Astrocyte of the cerebellum (primary cell): ENCODE data around the gene CCPG1.

ENCODE experiments used
- DNase-seq: peaks from one replicate; pipeline ENCODE4 v3.0.0-alpha.2; 2011; ENCODE audit warnings: low read depth
- H3K4me3 ChIP-seq: 2 replicates; pipeline ENCODE4 v1.5.1; 2011; ENCODE audit warnings: mild to moderate bottlenecking, low read depth, low read length, moderate library complexity
- CTCF ChIP-seq: IDR thresholded peaks from 2 replicates; pipeline ENCODE4 v1.5.1; 2012; ENCODE audit warnings: low read length, low read depth, moderate library complexity, mild to moderate bottlenecking; ENCODE audit errors: missing control alignments
- in situ Hi-C: cut with HindIII; loops from 2 replicates; pipeline ENCODE4 v1.10.0; 2017; ENCODE audit warnings: low sequenced_read_pairs

The CCPG1 gene

DNA sequence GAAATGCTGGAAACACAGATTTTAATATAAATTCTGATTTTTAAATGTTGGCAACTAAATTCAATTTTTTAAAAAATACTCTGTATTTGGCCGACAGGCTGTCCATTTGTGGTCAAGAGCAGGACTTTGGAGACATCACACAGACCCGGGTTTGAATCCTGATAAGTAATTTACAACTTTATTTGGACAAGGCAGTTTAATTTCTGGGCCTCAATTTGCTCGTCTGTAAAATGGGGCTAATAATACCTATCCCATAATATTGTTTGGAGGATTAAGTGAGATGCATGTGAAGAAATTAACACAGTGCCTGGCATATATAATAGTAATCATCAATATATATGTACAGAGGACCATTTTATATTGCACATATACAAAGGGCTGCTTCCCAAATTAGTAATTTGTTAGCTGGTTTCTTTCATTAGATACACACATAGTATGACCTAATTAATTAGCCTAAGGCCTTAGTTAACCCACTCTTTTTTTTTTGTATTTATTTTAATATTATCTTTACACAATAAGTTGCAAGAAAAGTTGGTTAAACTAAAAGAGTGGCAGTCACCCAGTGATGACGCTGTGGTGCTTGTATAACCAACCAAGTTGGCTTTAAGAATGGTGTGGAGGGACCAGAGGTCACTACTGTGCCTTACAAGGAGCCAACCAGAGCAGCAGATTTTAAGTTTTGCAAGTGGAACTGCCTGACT, 88.5 kb downstream of the CCPG1 start:
- in situ Hi-C loops = loop anchor here (10.0 kb wide), 1 partner anchor 105 kb away; no protein-coding TSS in a partner anchor
- peak overlapping the region; percentile 66 for H3K4me3 ChIP-seq
- DNase-seq = no peak
- TF ChIP-seq CTCF = no peak

DNA sequence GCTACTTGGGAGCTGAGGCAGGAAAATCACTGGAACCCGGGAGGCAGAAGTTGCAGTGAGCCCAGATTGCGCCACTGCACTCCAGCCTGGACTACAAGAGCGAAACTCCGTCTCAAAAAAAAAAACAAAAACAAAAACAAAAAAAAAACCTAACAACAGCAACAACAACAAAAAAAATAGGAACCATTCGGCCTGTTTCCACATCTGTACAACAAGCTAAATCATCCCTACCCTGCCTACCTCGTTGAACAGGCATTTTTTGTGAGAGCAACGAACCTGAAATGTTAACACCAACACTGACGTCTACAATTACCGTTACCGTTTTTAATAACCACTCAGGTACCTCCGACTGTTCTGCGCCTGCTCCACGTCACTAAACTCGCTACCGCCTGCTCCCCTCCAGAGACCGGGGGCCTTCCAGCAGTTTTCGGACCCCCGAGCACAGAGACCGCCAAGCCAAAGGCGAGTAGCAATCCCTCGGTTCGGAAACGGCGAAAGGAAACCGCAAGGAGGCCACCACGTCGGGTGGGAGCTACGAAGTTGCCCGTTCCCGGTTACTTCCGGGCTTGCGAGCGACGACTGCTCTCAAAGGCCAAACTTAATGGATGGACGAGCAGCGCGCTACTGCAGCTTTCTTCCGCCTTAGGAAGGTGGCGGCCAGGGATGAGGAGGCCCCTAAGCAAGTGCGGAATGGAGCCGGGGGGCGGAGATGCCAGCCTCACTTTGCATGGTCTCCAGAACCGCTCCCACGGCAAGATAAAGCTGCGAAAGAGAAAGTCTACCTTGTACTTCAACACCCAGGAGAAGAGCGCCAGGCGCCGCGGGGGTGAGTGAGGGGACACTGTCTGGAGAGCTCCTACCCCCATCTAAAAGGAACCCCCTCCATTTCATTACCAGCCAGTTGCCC, 89.3 kb downstream of the CCPG1 start, which contains the start of the genes PIGB and PIGBOS1:
Gene PIGB, plus strand, starts transcription at position 635 of the 907 bp plus-strand sequence. Its CDS starts 29 bp downstream, at position 664.
Gene PIGBOS1, minus strand, starts transcription at position 536 of the 907 bp plus-strand sequence. CDS start 1,331 bp downstream, outside the sequence.
- peak within 1 kb of the TSS; percentile 66 for H3K4me3 ChIP-seq
- in situ Hi-C loops = loop anchor here (10.0 kb wide), 1 partner anchor 104 kb away; no protein-coding TSS in a partner anchor
- TF ChIP-seq CTCF = no peak
- peak; percentile 71 for DNase-seq
